Measurements from ENCODE around the gene HMGB3. TPM values are rescaled to one million over a fixed set of nuclear protein-coding genes. Genes with fewer than 3 reads are reported as not detected.
"Not testable (repeated sequence)": the region's sequence is repeated elsewhere in the genome, so short reads cannot be mapped to it uniquely, and the experiment has no call there.

HMGB3 gene
- total RNA-seq, 1 experiment from 2014 or later = 95.0 TPM

DNA sequence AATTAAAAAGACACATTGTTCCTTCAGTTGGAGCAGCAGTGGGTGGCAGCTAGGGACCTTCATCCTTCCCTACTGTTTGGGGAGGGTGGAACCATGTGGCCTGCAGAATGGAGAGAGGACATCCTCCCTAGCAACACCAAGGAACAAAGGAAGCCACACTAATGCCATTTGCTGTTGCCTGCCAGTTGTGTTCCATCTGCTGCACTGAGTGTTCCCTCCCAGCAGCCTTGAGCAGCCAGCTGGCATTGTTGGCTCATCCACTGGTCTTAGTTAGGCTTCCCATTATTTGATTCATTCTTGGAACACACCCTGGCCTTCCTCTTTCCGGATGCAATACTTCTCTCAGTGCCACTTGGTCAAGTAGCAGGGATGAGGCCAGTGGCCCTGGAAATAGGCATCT, 25.0 kb upstream of the HMGB3 start:
- no TSS peak for BruUV-seq (replicated peaks)
- Histone ChIP-seq H3K27me3 (ENCODE audit: low read length) (no peaks in the 10 kb centered on the region), H3K27ac (ENCODE audit: low read length) (no peak overlapping the region), H3K4me1 (ENCODE audit: insufficient read depth, low read length) (no peaks in the 10 kb centered on the region), H3K4me2 (ENCODE audit: low read length) (no peak overlapping the region), H2AFZ (ENCODE audit: low read length) (no peak overlapping the region), H3K36me3 (ENCODE audit: low read depth, low read length) (no peaks in the 10 kb centered on the region), H3K9me2 (replicated peaks; ENCODE audit: low read length) (no peaks in the 10 kb centered on the region), H3K4me3 (ENCODE audit: low read length) (no peak overlapping the region), H3K9me3 (ENCODE audit: low read length) (no peaks in the 10 kb centered on the region), H3F3A (ENCODE audit: low read length, unreplicated experiment) (no peaks in the 10 kb centered on the region), H3K9ac (ENCODE audit: low read length) (no peak overlapping the region), H3K79me2 (ENCODE audit: low read length) (no peaks in the 10 kb centered on the region), H4K20me1 (ENCODE audit: low read length) (no peaks in the 10 kb centered on the region)
- ChIA-PET POLR2A (ENCODE audit: unreplicated experiment) (no interaction called here), CTCF (no interaction called here)
- intact Hi-C loops (cut with micrococcal nuclease) = no loop called here
- no peak for TF ChIP-seq EZH2phosphoT487 (IDR thresholded peaks at IDR 0.05; ENCODE audit: borderline replicate concordance, low read length)
- TF ChIP-seq, protein P1, sequence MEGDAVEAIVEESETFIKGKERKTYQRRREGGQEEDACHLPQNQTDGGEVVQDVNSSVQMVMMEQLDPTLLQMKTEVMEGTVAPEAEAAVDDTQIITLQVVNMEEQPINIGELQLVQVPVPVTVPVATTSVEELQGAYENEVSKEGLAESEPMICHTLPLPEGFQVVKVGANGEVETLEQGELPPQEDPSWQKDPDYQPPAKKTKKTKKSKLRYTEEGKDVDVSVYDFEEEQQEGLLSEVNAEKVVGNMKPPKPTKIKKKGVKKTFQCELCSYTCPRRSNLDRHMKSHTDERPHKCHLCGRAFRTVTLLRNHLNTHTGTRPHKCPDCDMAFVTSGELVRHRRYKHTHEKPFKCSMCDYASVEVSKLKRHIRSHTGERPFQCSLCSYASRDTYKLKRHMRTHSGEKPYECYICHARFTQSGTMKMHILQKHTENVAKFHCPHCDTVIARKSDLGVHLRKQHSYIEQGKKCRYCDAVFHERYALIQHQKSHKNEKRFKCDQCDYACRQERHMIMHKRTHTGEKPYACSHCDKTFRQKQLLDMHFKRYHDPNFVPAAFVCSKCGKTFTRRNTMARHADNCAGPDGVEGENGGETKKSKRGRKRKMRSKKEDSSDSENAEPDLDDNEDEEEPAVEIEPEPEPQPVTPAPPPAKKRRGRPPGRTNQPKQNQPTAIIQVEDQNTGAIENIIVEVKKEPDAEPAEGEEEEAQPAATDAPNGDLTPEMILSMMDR (conservative IDR thresholded peaks at IDR 0.05; ENCODE audit: low read depth, low read length) = no peak
- TF ChIP-seq EZH2 (IDR thresholded peaks at IDR 0.05; ENCODE audit: low read length, unreplicated experiment) = no peak
- ATAC-seq (no peak), DNase-seq (no peak)

DNA sequence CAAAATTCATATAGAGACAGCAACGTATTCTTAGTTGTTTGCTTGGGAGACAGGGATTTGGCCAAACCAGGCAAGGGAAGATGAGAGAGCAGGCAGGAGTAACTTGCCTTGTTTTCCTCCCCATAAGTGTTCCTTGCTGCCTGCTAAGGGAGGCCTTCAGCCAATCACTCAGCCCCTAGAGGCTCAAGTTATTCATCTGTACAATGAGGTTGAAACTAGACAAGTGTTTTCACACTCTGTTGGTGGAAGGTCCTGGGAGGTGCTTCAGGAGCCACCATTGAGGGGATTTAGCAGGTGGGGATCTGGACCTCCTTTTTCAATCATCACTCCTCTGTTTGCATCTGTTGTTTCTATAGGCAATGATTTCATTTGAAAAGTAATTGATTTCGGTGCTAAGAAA, 23.6 kb upstream of the HMGB3 start:
- Histone ChIP-seq H3F3A (ENCODE audit: low read length, unreplicated experiment) (no peaks in the 10 kb centered on the region), H3K79me2 (ENCODE audit: low read length) (no peaks in the 10 kb centered on the region), H3K27me3 (ENCODE audit: low read length) (no peaks in the 10 kb centered on the region), H2AFZ (ENCODE audit: low read length) (no peak overlapping the region), H3K9me3 (ENCODE audit: low read length) (no peaks in the 10 kb centered on the region), H3K27ac (ENCODE audit: low read length) (no peak overlapping the region), H3K4me3 (ENCODE audit: low read length) (no peak overlapping the region), H3K9ac (ENCODE audit: low read length) (no peak overlapping the region), H3K36me3 (ENCODE audit: low read depth, low read length) (no peaks in the 10 kb centered on the region), H3K9me2 (replicated peaks; ENCODE audit: low read length) (no peaks in the 10 kb centered on the region), H3K4me2 (ENCODE audit: low read length) (no peak overlapping the region), H4K20me1 (ENCODE audit: low read length) (no peaks in the 10 kb centered on the region), H3K4me1 (ENCODE audit: insufficient read depth, low read length) (no peaks in the 10 kb centered on the region)
- DNase-seq = no peak
- ChIA-PET POLR2A (ENCODE audit: unreplicated experiment) (no interaction called here), CTCF (no interaction called here)
- no TSS peak for BruUV-seq (replicated peaks)
- TF ChIP-seq EZH2 (IDR thresholded peaks at IDR 0.05; ENCODE audit: low read length, unreplicated experiment) = no peak
- intact Hi-C loops (cut with micrococcal nuclease) = no loop called here
- no peak for ATAC-seq

DNA sequence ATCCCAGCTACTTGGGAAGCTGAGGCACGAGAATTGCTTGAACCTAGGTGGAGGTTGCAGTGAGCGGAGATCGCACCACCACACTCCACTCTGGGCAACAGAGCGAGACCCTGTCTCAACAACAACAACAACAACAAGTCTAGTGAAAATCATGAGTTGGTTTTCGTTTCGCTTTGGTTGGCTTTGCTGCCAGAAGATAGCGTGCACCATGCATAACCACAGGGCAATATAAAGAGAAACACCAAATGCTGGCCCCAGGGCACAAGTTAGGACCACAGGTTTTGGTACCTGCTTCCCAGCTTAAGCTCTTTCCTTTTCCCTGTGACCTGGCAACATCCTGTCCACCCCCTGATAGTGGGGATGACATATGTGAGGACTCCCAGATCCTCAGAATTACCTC, 21.5 kb upstream of the HMGB3 start:
- Histone ChIP-seq H3F3A (ENCODE audit: low read length, unreplicated experiment) (no peaks in the 10 kb centered on the region), H3K36me3 (ENCODE audit: low read depth, low read length) (no peaks in the 10 kb centered on the region), H3K4me1 (ENCODE audit: insufficient read depth, low read length) (no peaks in the 10 kb centered on the region), H3K79me2 (ENCODE audit: low read length) (no peaks in the 10 kb centered on the region), H3K4me3 (ENCODE audit: low read length) (no peak overlapping the region), H3K27ac (ENCODE audit: low read length) (no peak overlapping the region), H3K4me2 (ENCODE audit: low read length) (no peak overlapping the region), H4K20me1 (ENCODE audit: low read length) (no peaks in the 10 kb centered on the region), H2AFZ (ENCODE audit: low read length) (no peak overlapping the region), H3K9me2 (replicated peaks; ENCODE audit: low read length) (no peaks in the 10 kb centered on the region), H3K9ac (ENCODE audit: low read length) (no peak overlapping the region), H3K27me3 (ENCODE audit: low read length) (no peaks in the 10 kb centered on the region), H3K9me3 (ENCODE audit: low read length) (no peaks in the 10 kb centered on the region)
- POLR2A ChIA-PET (ENCODE audit: unreplicated experiment) = no interaction called here
- CTCF ChIA-PET = no interaction called here
- DNase-seq (no peak), ATAC-seq (no peak)
- BruUV-seq (replicated peaks) = no TSS peak
- TF ChIP-seq EZH2phosphoT487 (IDR thresholded peaks at IDR 0.05; ENCODE audit: borderline replicate concordance, low read length) = no peak
- intact Hi-C loops (cut with micrococcal nuclease) = no loop called here

DNA sequence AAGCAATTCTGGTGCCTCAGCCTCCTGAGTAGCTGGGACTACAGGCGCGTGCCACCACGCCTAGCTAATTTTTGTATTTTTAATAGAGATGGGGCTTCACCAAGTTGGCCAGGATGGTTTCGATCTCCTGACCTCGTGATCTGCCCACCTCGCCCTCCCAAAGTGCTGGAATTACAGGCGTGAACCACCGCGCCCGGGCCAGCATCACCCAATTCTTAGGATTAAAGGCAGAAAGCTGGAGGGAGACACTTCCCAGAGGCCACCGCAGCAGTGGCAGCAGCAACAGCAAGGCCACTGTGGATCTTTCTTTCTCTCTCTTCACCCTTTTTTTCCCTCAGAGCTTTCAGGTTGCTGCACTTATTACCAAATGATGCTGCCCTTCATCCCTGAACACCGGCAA, 18.7 kb upstream of the HMGB3 start:
- POLR2A ChIA-PET (ENCODE audit: unreplicated experiment); H3K4me3 ChIP-seq (ENCODE audit: low read length): not testable (repeated sequence)

More for the DNA sequence above, 18.7 kb upstream of the HMGB3 start:
- H3K9ac ChIP-seq (ENCODE audit: low read length); ATAC-seq; H3K4me1 ChIP-seq (ENCODE audit: insufficient read depth, low read length); H3K9me3 ChIP-seq (ENCODE audit: low read length); CTCF ChIA-PET; H3K9me2 ChIP-seq (replicated peaks; ENCODE audit: low read length); BruUV-seq (replicated peaks); H3K27me3 ChIP-seq (ENCODE audit: low read length); H4K20me1 ChIP-seq (ENCODE audit: low read length); H3K36me3 ChIP-seq (ENCODE audit: low read depth, low read length); DNase-seq; intact Hi-C loops (cut with micrococcal nuclease); H3K79me2 ChIP-seq (ENCODE audit: low read length); H3K27ac ChIP-seq (ENCODE audit: low read length); H2AFZ ChIP-seq (ENCODE audit: low read length); H3K4me2 ChIP-seq (ENCODE audit: low read length); H3F3A ChIP-seq (ENCODE audit: low read length, unreplicated experiment): not testable (repeated sequence)

Data from PC-3 (cell line).